ENCODE data around the gene SERTAD4. TPM values are rescaled to one million over a fixed set of nuclear protein-coding genes. Genes with fewer than 3 reads are reported as not detected.
A peak's percentile ranks its signal among the peaks of the same experiment; 100 is the strongest.
"Not testable (repeated sequence)": the region's sequence is repeated elsewhere in the genome, so short reads cannot be mapped to it uniquely, and the experiment has no call there.

SERTAD4 gene
- total RNA-seq, result 10 to 100 TPM in 3 of 4 donors, 1 to 10 TPM in 1; 9.6 to 18.1 (median 14.9) TPM

DNA sequence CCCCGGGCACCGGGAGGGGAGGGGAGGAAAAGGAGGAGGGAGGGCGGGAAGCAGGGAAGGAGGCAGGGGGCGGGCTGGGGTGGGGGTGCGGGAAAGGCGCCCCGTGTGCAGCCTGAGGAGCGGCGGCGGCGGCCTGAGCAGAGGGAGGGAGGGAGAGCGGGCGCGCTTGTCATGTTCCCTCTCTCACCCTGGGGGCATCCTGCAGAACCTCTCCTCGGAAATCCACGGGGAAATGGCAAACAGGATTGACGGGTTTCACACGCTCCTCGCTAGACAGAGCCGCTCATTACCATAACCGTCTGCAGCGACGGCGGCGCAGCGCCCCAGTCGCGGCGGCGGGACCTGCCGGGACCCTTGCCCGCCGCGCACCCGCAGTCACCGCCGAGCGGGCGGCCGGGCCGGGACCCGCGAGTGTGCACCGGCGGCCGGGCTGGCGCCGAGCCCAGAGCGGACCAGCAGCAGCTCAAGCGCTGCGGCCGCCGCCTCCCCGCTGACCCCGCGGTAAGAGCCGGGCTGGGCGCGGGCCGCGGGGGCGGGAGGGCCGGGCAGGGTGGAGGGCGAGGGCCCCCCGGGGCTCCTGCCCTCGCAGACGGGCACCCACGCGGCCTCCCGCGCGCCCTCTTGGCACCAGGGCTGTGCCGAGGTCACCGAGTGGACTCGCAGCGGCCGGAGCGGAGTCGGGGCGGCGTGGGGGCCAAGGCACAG lies at the start of gene SERTAD4:
SERTAD4 (plus strand) TSS at position 286 of the 705 bp plus-strand sequence. CDS start 5,165 bp downstream, outside the sequence.
- intact Hi-C loops (cut with DNase I; ENCODE audit: low total_unique reads), result loop anchor here (10.0 kb wide), 1 partner anchor 82 kb away; no protein-coding TSS in a partner anchor
- TF ChIP-seq, protein P1, sequence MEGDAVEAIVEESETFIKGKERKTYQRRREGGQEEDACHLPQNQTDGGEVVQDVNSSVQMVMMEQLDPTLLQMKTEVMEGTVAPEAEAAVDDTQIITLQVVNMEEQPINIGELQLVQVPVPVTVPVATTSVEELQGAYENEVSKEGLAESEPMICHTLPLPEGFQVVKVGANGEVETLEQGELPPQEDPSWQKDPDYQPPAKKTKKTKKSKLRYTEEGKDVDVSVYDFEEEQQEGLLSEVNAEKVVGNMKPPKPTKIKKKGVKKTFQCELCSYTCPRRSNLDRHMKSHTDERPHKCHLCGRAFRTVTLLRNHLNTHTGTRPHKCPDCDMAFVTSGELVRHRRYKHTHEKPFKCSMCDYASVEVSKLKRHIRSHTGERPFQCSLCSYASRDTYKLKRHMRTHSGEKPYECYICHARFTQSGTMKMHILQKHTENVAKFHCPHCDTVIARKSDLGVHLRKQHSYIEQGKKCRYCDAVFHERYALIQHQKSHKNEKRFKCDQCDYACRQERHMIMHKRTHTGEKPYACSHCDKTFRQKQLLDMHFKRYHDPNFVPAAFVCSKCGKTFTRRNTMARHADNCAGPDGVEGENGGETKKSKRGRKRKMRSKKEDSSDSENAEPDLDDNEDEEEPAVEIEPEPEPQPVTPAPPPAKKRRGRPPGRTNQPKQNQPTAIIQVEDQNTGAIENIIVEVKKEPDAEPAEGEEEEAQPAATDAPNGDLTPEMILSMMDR (IDR thresholded peaks at IDR 0.05), result no peak
- no peak for TF ChIP-seq POLR2A (IDR thresholded peaks at IDR 0.05)
- DNase-seq (ENCODE audit: low spot score in 2 of 2), result peak; percentile 63 to 92
- peak within 1 kb of the TSS; percentile 48 for H3K4me3 ChIP-seq (ENCODE audit: low read depth, poor library complexity, severe bottlenecking)
- 0 to 1% methylated on average over 18 to 44 of the region's 81 CpGs for WGBS, 2 donors

DNA sequence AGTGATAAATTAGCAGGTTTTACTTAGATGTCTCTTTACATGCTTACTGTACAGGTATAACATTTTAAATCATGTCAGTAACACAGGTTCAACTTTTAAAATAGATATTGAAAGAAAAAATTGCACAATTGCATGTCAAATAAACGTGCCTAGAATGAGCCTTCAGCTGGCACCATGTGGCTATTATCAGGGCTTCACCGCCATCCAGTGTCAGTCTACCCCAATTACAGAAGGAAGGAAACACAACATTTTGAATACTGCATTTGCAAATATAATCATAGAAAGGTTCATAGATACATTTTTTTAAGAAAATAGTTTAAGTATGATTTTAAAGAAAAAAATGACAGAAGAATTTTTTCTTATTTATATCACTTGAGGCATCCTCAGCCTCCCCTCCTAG lies 47.5 kb upstream of the SERTAD4 start:
- TF ChIP-seq, protein P1 (IDR thresholded peaks at IDR 0.05), result no peak
- TF ChIP-seq POLR2A (IDR thresholded peaks at IDR 0.05), result no peak
- no peak overlapping the region for H3K4me3 ChIP-seq (ENCODE audit: low read depth, poor library complexity, severe bottlenecking)
- 62 to 65% methylated on average over 2 of the region's 2 CpGs for WGBS, 2 donors
- DNase-seq (ENCODE audit: low spot score in 2 of 2), result no peak
- intact Hi-C loops (cut with DNase I; ENCODE audit: low total_unique reads), result no loop called here

DNA sequence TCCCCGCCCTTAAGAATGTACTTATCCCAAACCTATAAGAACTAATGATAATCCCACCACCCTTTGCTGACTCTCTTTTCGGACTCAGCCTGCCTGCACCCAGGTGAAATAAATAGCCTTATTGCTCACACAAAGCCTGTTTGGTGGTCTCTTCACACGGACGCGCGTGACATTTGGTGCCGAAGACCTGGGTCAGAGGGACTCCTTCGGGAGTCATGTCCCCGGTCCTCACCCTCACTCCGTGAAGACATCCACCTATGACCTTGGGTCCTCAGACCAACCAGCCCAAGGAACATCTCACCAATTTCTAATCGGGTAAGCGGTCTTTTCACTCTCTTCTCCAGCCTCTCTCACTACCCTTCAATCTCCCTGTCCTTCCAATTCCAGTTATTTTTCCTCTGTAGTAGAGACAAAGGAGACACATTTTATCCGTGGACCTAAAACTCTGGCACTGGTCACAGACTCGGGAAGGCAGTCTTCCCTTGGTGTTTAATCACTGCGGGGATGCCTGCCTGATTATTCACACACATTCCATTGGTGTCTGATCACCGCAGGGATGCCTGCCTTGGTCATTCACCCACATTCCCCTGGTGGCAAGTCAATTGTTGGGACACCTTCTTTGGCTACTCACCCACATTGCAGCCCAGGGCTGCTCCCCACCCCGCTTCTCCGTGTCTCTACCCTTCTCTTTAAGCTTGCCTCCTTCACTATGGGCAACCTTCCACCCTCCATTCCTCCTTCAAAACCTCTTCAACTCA lies 44.6 kb upstream of the SERTAD4 start:
- H3K4me3 ChIP-seq (ENCODE audit: low read depth, poor library complexity, severe bottlenecking); intact Hi-C loops (cut with DNase I; ENCODE audit: low total_unique reads); DNase-seq (ENCODE audit: low spot score in 2 of 2): not testable (repeated sequence)
- 89 to 93% methylated on average over 18 of the region's 18 CpGs for WGBS, 2 donors

DNA sequence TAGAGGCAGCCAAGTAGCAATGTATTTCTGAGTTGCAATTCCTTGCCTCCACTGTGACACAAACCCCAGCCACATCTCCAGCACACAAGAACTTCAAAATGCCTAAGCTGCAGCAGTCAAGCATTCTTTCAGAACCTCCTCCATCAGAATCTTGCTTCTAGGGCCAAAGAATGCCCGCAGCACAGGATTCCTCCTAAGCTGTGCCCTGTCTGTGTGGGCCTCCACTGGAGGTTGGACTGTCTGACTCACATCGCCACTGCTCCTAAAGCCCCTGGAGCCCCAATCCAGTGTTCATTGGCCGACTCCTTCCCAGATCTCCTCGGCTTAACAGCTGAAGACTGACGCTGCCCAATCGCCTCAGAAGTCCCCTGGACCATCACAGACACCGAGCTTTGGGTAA lies 43.2 kb upstream of the SERTAD4 start:
- intact Hi-C loops (cut with DNase I; ENCODE audit: low total_unique reads), result no loop called here
- no peak overlapping the region for H3K4me3 ChIP-seq (ENCODE audit: low read depth, poor library complexity, severe bottlenecking)
- TF ChIP-seq, protein P1 (IDR thresholded peaks at IDR 0.05), result no peak
- TF ChIP-seq POLR2A (IDR thresholded peaks at IDR 0.05), result no peak
- 93 to 97% methylated on average over 7 of the region's 7 CpGs for WGBS, 2 donors
- DNase-seq (ENCODE audit: low spot score in 2 of 2), result no peak

DNA sequence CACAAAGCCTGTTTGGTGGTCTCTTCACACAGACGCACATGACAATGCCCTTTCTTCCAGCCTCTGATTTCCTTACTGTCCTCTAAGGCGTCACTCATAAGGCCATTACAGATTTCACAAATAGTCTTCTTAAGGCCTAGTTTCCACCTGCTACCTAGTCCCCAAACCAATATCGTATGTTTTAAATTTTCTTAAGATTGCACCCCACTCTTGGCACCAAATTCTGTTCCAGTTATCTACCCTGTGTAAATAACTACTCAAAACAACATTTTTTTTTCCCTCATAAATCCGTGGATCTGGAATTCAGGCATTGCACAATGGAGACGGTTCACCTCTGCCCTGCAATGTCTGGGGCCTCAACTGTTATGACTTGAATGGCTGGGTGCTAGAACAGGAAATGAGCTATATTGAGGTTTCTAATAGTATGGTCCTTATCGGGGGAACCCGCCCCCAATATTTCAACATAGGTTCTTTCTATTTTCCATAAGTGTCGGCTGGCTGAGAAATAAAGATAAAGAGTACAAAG lies 36.9 kb upstream of the SERTAD4 start:
- H3K4me3 ChIP-seq (ENCODE audit: low read depth, poor library complexity, severe bottlenecking), result no peak overlapping the region
- intact Hi-C loops (cut with DNase I; ENCODE audit: low total_unique reads), result no loop called here
- no peak for DNase-seq (ENCODE audit: low spot score in 2 of 2)
- WGBS, 2 donors, result 84 to 92% methylated on average over 8 of the region's 8 CpGs
- TF ChIP-seq POLR2A (IDR thresholded peaks at IDR 0.05), result no peak
- TF ChIP-seq, protein P1 (IDR thresholded peaks at IDR 0.05), result no peak

DNA sequence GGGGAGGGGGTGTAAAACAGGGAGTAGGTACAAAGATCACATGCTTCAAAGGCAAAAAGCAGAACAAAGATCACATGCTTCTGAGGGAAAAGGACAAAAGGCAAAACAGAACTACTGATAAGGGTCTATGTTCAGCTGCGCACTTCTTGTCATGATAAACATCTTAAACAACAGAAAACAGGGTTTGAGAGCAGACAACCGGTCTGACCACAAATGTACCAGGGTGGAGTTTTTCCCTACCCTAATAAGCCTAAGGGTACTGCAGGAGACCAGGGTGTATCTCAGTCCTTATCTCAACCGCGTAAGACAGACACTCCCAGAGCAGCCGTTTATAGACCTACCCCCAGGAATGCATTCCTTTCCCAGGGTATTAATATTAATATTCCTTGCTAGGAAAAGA lies 36.3 kb upstream of the SERTAD4 start:
- 63 to 85% methylated on average over 5 of the region's 5 CpGs for WGBS, 2 donors
- H3K4me3 ChIP-seq (ENCODE audit: low read depth, poor library complexity, severe bottlenecking); intact Hi-C loops (cut with DNase I; ENCODE audit: low total_unique reads): not testable (repeated sequence)

More for the DNA sequence above, 36.3 kb upstream of the SERTAD4 start:
- not testable (repeated sequence) for DNase-seq (ENCODE audit: low spot score in 2 of 2)
